GM06990 (cell line): ENCODE results near the gene SUSD4.

ENCODE experiments used
- DNase-seq: peaks from one replicate; pipeline ENCODE4 v3.0.0-alpha.2; 2011; ENCODE audit not compliant: insufficient read length; ENCODE audit errors: extremely low read depth
- H3K27me3 ChIP-seq: replicated peaks from 2 replicates; pipeline ENCODE4 v1.6.0; 2011; ENCODE audit warnings: low read length; ENCODE audit not compliant: control insufficient read depth, insufficient read depth
- H3K36me3 ChIP-seq: 2 replicates; pipeline ENCODE4 v1.5.1; 2011; ENCODE audit warnings: low read length; ENCODE audit not compliant: control insufficient read depth, insufficient read depth
- H3K4me3 ChIP-seq: replicated peaks from 2 replicates; pipeline ENCODE4 v1.5.1; 2011; ENCODE audit warnings: low read depth, mild to moderate bottlenecking, control low read depth, low read length
- CTCF ChIP-seq: IDR thresholded peaks from 2 replicates; pipeline ENCODE4 v1.5.1; 2011; ENCODE audit warnings: low read length, control low read depth, mild to moderate bottlenecking, inconsistent platforms; ENCODE audit not compliant: insufficient read depth, poor library complexity, severe bottlenecking

Gene SUSD4

DNA sequence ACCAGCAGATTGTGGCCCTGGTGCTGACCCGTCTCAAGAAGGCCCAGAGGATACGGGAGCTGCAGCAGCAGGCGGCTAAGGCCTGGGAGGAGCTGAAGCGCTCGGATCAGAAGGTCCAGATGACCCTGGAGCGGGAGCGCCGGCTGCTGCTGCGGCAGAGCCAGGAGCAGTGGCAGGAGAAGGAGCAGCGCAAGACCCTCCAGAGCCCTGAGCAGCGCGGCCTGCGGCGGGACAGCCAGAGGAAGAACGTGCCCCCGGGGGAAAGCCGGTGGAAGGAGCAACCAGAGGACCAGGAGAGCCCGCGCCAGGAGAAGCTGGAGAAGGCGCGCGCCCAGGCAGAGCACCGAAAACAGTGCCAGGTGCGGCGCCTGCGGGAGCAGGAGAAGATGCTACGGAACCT is 30.3 kb upstream of the SUSD4 start:
- TF ChIP-seq CTCF, result no peak
- DNase-seq, result no peak
- no peaks in the 10 kb centered on the region for H3K36me3 ChIP-seq
- H3K4me3 ChIP-seq, result no peak overlapping the region
- no peaks in the 10 kb centered on the region for H3K27me3 ChIP-seq

DNA sequence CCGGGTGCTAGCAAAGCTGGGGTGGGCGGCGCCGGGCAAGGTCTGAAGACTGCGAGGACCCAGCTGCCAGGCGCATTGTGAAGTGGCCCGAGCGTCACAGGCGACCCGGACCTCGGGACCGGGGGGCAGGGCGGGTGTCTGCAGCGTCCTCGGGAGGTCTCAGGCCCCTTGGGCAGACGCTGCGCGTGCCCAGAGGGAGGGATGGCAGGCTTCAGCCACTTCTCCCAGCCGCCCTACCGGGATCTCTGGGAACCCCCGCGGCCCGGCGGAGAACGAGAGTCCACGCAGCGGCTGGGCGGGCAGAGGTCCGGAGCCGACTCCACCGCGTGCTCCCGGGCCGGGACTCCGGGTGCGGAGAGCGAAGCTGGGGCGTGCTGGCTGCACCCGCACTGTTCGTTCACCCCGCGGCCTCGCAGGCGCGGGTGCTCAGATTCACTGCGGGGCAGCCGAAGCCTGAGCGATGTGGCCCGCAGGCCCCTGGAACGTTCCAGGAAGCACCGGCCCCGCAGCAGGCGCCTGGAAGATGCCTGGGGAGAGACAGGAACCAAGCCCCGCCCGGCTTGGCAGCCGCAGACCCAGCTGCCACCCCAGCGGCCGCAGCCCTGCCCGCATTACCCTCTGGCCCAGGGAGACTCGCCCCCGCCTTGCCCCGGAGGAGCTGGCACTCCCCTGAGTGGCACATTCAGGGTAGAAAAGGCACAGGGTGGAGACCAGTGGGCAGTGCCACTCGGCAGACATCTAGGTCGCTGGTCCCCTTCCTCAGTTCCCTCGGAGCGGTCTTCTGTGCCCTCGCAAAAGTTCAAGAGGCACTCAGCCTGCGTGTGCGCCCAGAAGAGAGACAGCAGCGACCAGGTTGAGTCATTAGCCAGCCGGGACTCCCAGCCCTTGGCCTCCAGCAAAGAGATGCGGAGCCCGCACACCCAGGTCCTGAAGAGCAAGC is 29.6 kb upstream of the SUSD4 start, which contains the start of gene CCDC185:
CCDC185 (plus strand) TSS at position 141 of the 940 bp plus-strand sequence; CDS start at position 202, 61 bp downstream.
- DNase-seq, result no peak
- Histone ChIP-seq H3K4me3 (no peak within 1 kb of the TSS), H3K36me3 (no peaks in the 10 kb centered on the region), H3K27me3 (no peaks in the 10 kb centered on the region)
- TF ChIP-seq CTCF, result no peak

DNA sequence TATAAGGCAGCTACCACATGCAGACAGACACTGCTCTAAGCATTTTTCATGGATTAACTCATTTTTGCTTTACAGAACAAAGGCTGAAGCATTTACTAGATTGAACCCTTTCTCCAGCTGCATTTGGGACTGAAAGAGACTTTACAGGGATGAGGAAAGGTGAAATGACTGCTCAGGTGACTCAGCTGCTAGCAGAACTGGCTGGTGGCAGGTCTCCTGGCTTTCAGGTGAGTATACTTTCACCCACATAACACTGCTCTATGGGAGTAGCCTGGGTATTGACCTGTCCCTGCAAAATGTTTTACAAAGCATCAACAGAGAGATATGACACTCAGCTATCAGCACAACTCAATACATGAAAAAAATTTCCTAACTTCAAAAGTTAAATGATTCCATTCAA is 26.6 kb upstream of the SUSD4 start:
- DNase-seq, result no peak
- TF ChIP-seq CTCF, result no peak
- H3K36me3 ChIP-seq, result no peaks in the 10 kb centered on the region
- H3K4me3 ChIP-seq, result no peak overlapping the region
- no peaks in the 10 kb centered on the region for H3K27me3 ChIP-seq

DNA sequence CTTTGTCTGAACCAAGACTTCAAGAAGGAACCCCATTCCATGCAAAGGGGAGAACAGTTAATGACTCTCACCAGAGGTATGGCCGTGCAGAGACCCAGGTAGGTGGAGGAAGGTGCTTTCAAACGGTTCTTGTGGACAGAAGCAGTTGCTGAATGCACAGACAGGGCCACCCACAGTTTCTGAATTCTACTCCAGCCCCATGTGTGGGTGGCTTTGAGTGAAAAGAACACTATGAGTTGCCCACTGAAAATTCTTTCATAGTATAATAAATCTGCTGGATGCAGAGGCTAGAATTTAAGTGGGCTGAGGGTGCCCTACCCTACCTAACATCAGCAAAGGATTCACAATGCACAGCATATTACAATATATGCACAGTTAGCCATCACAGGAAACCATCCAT is 22.0 kb upstream of the SUSD4 start:
- Histone ChIP-seq H3K4me3 (no peak overlapping the region), H3K27me3 (no peaks in the 10 kb centered on the region), H3K36me3 (no peaks in the 10 kb centered on the region)
- TF ChIP-seq CTCF, result no peak
- no peak for DNase-seq

DNA sequence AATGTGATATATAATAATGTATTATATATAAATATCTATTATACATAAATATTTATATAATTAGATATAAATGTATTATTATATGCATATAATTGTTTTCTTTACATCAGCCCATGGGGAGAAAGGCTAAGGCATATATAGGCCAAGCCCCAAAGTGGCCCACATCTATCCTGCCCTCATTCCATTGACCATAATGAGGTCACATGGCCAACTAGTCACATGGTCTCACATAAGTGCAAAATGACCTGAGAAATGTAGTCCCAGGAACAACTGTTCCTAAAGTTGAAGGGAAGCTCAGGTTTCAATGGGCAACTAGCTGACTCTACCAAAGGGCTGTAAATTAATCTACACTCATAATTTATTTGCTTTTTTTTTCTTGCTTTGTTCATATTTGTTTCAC is 14.8 kb upstream of the SUSD4 start:
- no peak overlapping the region for H3K4me3 ChIP-seq
- no peaks in the 10 kb centered on the region for H3K36me3 ChIP-seq
- TF ChIP-seq CTCF, result no peak
- no peaks in the 10 kb centered on the region for H3K27me3 ChIP-seq
- no peak for DNase-seq
